HepG2 (cell line): ENCODE results near the gene MRPL37.

Experiments used
- CTCF ChIP-seq: sonication (generic); formaldehyde crosslinking; IDR thresholded peaks from 2 replicates; pipeline ENCODE4 v1.5.0; 2020; ENCODE audit warnings: mild to moderate bottlenecking, missing genetic modification reagents, moderate library complexity
- MAFK ChIP-seq, 2 experiments: IDR thresholded peaks in 1 of 2; conservative IDR thresholded peaks in 1 of 2; 2 replicates each; pipeline ENCODE4 v1.6.1; 2011; ENCODE audit warnings: improper control_type of control experiment in 2 of 2, low read length in 2 of 2
- NBN ChIP-seq: fragments of 450-650 bp; conservative IDR thresholded peaks from 2 replicates; pipeline ENCODE4 v1.6.1; 2017
- NR3C1 ChIP-seq: sonication (generic); formaldehyde crosslinking; IDR thresholded peaks from 2 replicates; pipeline ENCODE4 v1.4.0; 2020; ENCODE audit warnings: missing genetic modification reagents
- RBM22 ChIP-seq: fragments of 200-400 bp; formaldehyde crosslinking; optimal IDR thresholded peaks from 2 replicates; pipeline ENCODE3; 2017; ENCODE audit warnings: mild to moderate bottlenecking, low read length, moderate library complexity
- THAP11 ChIP-seq: IDR thresholded peaks from 2 replicates; pipeline ENCODE4 v1.6.1; 2016; ENCODE audit warnings: missing biosample characterization, missing genetic modification reagents
- ZNF549 ChIP-seq: sonication (generic); formaldehyde crosslinking; IDR thresholded peaks from 2 replicates; pipeline ENCODE4 v1.5.0; 2020; ENCODE audit warnings: missing genetic modification reagents
- TF ChIP-seq, protein P1 (sequence below): sonication (generic); formaldehyde crosslinking; IDR thresholded peaks from 2 replicates; pipeline ENCODE4 v1.5.1; 2020; ENCODE audit warnings: mild to moderate bottlenecking, missing genetic modification reagents, moderate library complexity

- TF ChIP-seq NBN (no peak), THAP11 (CRISPR knock-in tag) (no peak), CTCF (CRISPR knock-in tag) (no peak), NR3C1 (CRISPR knock-in tag) (no peak), RBM22 (no peak), MAFK (conservative IDR thresholded peaks at IDR 0.05 in 1 of 2, IDR thresholded peaks at IDR 0.05 in 1 of 2; ENCODE audit: low read length in 2 of 2) (no peak), ZNF549 (CRISPR knock-in tag) (no peak)
- TF ChIP-seq, protein P1, sequence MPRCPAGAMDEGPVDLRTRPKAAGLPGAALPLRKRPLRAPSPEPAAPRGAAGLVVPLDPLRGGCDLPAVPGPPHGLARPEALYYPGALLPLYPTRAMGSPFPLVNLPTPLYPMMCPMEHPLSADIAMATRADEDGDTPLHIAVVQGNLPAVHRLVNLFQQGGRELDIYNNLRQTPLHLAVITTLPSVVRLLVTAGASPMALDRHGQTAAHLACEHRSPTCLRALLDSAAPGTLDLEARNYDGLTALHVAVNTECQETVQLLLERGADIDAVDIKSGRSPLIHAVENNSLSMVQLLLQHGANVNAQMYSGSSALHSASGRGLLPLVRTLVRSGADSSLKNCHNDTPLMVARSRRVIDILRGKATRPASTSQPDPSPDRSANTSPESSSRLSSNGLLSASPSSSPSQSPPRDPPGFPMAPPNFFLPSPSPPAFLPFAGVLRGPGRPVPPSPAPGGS (CRISPR knock-in tag) = no peak
Observed at GRCh38 chr1:54263601-54264226, 63.7 kb downstream of the MRPL37 start.
